Fibroblast of lung (primary cell): ENCODE results near the gene SEMA3B. TPM values are rescaled to one million over a fixed set of nuclear protein-coding genes. Genes with fewer than 3 reads are reported as not detected.

Experiments used
- DNase-seq, 2 donors: peaks; one replicate each; pipeline versions ENCODE4 v3.0.0 to v3.0.0-alpha.2; 2010; ENCODE audit warnings: low read depth in 2 of 2
- H2AFZ ChIP-seq: 2 replicates; pipeline ENCODE4 v1.5.1; 2012; ENCODE audit warnings: low read length, control low read depth, inconsistent platforms
- H3K27ac ChIP-seq: 2 replicates; pipeline ENCODE4 v1.5.1; 2011; ENCODE audit warnings: low read length, control low read depth; ENCODE audit not compliant: insufficient read depth
- H3K27me3 ChIP-seq: 2 replicates; pipeline ENCODE4 v1.5.1; 2011; ENCODE audit warnings: mild to moderate bottlenecking, low read length; ENCODE audit not compliant: control insufficient read depth, insufficient read depth
- H3K36me3 ChIP-seq: 2 replicates; pipeline ENCODE4 v1.5.1; 2011; ENCODE audit warnings: low read length; ENCODE audit not compliant: control insufficient read depth, insufficient read depth
- H3K4me1 ChIP-seq: 2 replicates; pipeline ENCODE4 v1.5.1; 2011; ENCODE audit warnings: low read length; ENCODE audit not compliant: control insufficient read depth, insufficient read depth; ENCODE audit errors: extremely low read depth
- H3K4me2 ChIP-seq: 2 replicates; pipeline ENCODE4 v1.5.1; 2011; ENCODE audit warnings: low read length, control low read depth; ENCODE audit not compliant: insufficient read depth; ENCODE audit errors: extremely low read depth
- H3K4me3 ChIP-seq, 4 experiments: fragments of 200-600 bp in 1 of 4; sonication (generic) in 1 of 4; replicated peaks in 1 of 4; 2 replicates each; pipeline ENCODE4 v1.5.1; 2011 to 2016; ENCODE audit warnings: low read length in 4 of 4, low read depth in 3 of 4, mild to moderate bottlenecking in 3 of 4, control low read depth in 2 of 4, inconsistent platforms in 1 of 4, mixed read lengths in 1 of 4; ENCODE audit not compliant: insufficient read depth in 1 of 4; ENCODE audit errors: control extremely low read depth in 1 of 4
- H3K79me2 ChIP-seq: 2 replicates; pipeline ENCODE4 v1.5.1; 2012; ENCODE audit warnings: mild to moderate bottlenecking, low read length, inconsistent platforms; ENCODE audit not compliant: control insufficient read depth, insufficient read depth
- H3K9ac ChIP-seq: 2 replicates; pipeline ENCODE4 v1.5.1; 2011; ENCODE audit warnings: mild to moderate bottlenecking, low read length, control low read depth; ENCODE audit not compliant: insufficient read depth
- H3K9me3 ChIP-seq: 2 replicates; pipeline ENCODE4 v1.5.1; 2012; ENCODE audit warnings: low read depth, low read length; ENCODE audit not compliant: control insufficient read depth, insufficient read depth
- H4K20me1 ChIP-seq: 2 replicates; pipeline ENCODE4 v1.5.1; 2011; ENCODE audit warnings: low read length; ENCODE audit not compliant: control insufficient read depth, insufficient read depth; ENCODE audit errors: extremely low read depth
- EZH2 ChIP-seq: IDR thresholded peaks from 2 replicates; pipeline ENCODE4 v1.5.1; 2012; ENCODE audit warnings: low read length, control low read depth, mild to moderate bottlenecking; ENCODE audit errors: missing control alignments
- polyA plus RNA-seq, 2 donors: library from polyadenylated mRNA; depleted of rRNA in 1 of 2; stranded (reverse) in 1 of 2; unstranded in 1 of 2; fragments of >200 nt; gene quantifications; 2 replicates each; pipeline ENCODE4 v1.2.1, GENCODE V29; 2011 to 2012; ENCODE audit warnings: missing spikeins in 1 of 2
- total RNA-seq: library from RNA; depleted of rRNA; stranded (reverse); fragments of >200 nt; gene quantifications from 2 replicates; pipeline ENCODE4 v1.2.1, GENCODE V29; 2014
- TF ChIP-seq, protein P1 (sequence below), 2 donors: IDR thresholded peaks in 1 of 2; conservative IDR thresholded peaks in 1 of 2; 1 replicate in 1 of 2; 2 replicates in 1 of 2; pipeline ENCODE4 v1.5.1; 2011 to 2012; ENCODE audit warnings: low read length in 2 of 2, control low read depth in 1 of 2, inconsistent platforms in 1 of 2, low read depth in 1 of 2, mild to moderate bottlenecking in 1 of 2

The SEMA3B gene
- total and polyA plus RNA-seq, 2 donors (not counting 1 experiment from before 2014, with no cell fraction given) = 23.5 to 85.2 TPM

DNA sequence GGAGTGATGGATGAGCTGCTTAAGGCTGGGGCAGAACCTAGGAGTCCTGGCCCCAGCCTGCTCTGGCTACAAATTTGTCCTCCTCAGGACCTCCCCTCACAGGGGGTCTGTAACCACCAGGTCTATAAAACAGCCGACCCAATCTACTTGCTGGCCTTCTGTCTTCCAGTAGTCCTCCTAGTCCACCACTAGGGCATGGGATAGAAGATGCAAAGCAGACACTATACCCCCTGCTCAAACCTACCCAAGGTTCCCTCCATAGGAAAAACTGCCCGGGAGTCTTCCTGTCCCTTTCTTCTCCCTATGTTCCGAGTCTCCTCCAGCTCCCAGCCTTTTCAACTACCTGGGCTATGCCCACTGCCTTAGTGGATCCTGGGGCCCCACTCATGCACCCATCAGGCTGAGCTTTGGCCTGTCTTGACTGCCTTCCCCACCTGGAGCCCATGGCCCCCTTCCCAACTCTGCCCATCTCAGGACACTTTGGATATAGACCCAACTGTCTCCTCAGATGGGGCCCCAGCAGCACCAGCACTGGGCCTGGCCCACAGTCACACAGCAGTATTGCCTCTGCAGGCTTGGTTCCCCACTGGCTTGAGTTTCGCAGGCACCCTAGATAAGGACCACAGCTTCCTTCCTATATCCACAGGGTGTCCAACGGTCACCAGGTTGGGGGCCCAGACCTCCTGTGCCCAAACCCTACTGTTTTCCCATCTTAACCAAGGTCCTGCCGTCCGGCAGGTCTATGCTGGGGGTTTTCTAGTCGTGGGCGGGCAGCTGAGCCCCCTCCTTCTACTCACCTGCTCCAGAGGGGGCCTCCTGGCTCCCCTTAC, 29.2 kb downstream of the SEMA3B start:
- H3K27ac ChIP-seq = peak overlapping the region; percentile 92
- H4K20me1 ChIP-seq = no peaks in the 10 kb centered on the region
- peak overlapping the region; percentile 84 for H3K9ac ChIP-seq
- no peaks in the 10 kb centered on the region for H3K79me2 ChIP-seq
- no peaks in the 10 kb centered on the region for H3K9me3 ChIP-seq
- no peak overlapping the region for H2AFZ ChIP-seq
- H3K4me3 ChIP-seq = peak overlapping the region; percentile 65 to 92 (median 88)
- peak overlapping the region; percentile 93 for H3K4me2 ChIP-seq
- peaks cover 15% of the 10 kb centered on the region for H3K4me1 ChIP-seq
- no peaks in the 10 kb centered on the region for H3K27me3 ChIP-seq
- TF ChIP-seq, protein P1, sequence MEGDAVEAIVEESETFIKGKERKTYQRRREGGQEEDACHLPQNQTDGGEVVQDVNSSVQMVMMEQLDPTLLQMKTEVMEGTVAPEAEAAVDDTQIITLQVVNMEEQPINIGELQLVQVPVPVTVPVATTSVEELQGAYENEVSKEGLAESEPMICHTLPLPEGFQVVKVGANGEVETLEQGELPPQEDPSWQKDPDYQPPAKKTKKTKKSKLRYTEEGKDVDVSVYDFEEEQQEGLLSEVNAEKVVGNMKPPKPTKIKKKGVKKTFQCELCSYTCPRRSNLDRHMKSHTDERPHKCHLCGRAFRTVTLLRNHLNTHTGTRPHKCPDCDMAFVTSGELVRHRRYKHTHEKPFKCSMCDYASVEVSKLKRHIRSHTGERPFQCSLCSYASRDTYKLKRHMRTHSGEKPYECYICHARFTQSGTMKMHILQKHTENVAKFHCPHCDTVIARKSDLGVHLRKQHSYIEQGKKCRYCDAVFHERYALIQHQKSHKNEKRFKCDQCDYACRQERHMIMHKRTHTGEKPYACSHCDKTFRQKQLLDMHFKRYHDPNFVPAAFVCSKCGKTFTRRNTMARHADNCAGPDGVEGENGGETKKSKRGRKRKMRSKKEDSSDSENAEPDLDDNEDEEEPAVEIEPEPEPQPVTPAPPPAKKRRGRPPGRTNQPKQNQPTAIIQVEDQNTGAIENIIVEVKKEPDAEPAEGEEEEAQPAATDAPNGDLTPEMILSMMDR (conservative IDR thresholded peaks at IDR 0.05 in 1 of 2, IDR thresholded peaks at IDR 0.05 in 1 of 2; ENCODE audit: low read depth in 1 of 2, low read length in 2 of 2) = peak in 1 of 2 donors; percentile 17
- TF ChIP-seq EZH2 = no peak
- H3K36me3 ChIP-seq = peaks cover 2% of the 10 kb centered on the region
- DNase-seq = no peak

- TF ChIP-seq, protein P1 (conservative IDR thresholded peaks at IDR 0.05 in 1 of 2, IDR thresholded peaks at IDR 0.05 in 1 of 2; ENCODE audit: low read depth in 1 of 2, low read length in 2 of 2) = peak in 1 of 2 donors; percentile 2
- TF ChIP-seq EZH2 = no peak
- H3K9me3 ChIP-seq = no peaks in the 10 kb centered on the region
- peaks cover 15% of the 10 kb centered on the region for H3K4me1 ChIP-seq
- H3K4me2 ChIP-seq = peak within 1 kb of the TSS; percentile 93
- H2AFZ ChIP-seq = peak within 1 kb of the TSS; percentile 96
- no peaks in the 10 kb centered on the region for H4K20me1 ChIP-seq
- DNase-seq = peak; percentile 99 to 100
- H3K27me3 ChIP-seq = no peaks in the 10 kb centered on the region
- peaks cover 2% of the 10 kb centered on the region for H3K36me3 ChIP-seq
- H3K27ac ChIP-seq = peak within 1 kb of the TSS; percentile 92
- peak within 1 kb of the TSS; percentile 65 to 92 (median 88) for H3K4me3 ChIP-seq
- peak within 1 kb of the TSS; percentile 84 for H3K9ac ChIP-seq
- H3K79me2 ChIP-seq = no peaks in the 10 kb centered on the region
These were observed 30.1 kb downstream of the SEMA3B start, which contains the start of the genes HYAL3 and NAA80 for GRCh38 chr3:50298836-50299637. TSS of gene HYAL3 (minus strand) at chr3:50299405. CDS start at chr3:50295602, 3,803 bp downstream. TSS of gene NAA80 (minus strand) at chr3:50299405. CDS start at chr3:50297463, 1,942 bp downstream.

- Histone ChIP-seq H3K9ac (peak overlapping the region; percentile 68), H3K27me3 (no peaks in the 10 kb centered on the region), H3K79me2 (no peaks in the 10 kb centered on the region), H3K4me2 (peak overlapping the region; percentile 89), H4K20me1 (no peaks in the 10 kb centered on the region), H3K4me3 (peak overlapping the region; percentile 39 to 60 (median 48)), H3K27ac (peak overlapping the region; percentile 82), H3K9me3 (no peaks in the 10 kb centered on the region), H3K4me1 (peaks cover 15% of the 10 kb centered on the region), H3K36me3 (peaks cover 2% of the 10 kb centered on the region), H2AFZ (peak overlapping the region; percentile 60)
- DNase-seq = no peak
- TF ChIP-seq EZH2 = no peak
- TF ChIP-seq, protein P1 (conservative IDR thresholded peaks at IDR 0.05 in 1 of 2, IDR thresholded peaks at IDR 0.05 in 1 of 2; ENCODE audit: low read depth in 1 of 2, low read length in 2 of 2) = no peak
These were observed 30.6 kb downstream of the SEMA3B start for GRCh38 chr3:50299638-50299928.
